ENCODE data around the gene DGKI.
"Not testable (repeated sequence)": the region's sequence is repeated elsewhere in the genome, so short reads cannot be mapped to it uniquely, and the experiment has no call there.

DGKI gene

DNA sequence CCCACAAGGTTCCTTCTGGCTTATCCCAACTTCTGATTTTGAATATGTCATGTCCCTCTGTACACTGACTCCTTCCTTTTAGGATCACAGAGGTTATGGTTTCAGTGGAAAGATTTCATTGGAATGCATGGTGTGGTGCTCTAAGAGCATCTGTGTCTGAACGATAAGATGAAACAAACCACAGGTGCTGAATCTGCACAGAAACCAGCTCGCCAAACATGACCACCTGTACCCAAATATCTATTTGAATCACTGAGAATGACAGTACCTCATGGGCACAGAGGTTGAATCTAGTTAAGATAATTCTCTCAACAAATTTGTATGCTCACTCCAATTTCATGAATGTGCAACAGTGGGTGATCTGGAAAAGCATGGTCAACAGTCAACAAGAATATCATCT, 105.3 kb downstream of the DGKI start:
- no peak for DNase-seq (ENCODE audit: low read depth in 2 of 2)

DNA sequence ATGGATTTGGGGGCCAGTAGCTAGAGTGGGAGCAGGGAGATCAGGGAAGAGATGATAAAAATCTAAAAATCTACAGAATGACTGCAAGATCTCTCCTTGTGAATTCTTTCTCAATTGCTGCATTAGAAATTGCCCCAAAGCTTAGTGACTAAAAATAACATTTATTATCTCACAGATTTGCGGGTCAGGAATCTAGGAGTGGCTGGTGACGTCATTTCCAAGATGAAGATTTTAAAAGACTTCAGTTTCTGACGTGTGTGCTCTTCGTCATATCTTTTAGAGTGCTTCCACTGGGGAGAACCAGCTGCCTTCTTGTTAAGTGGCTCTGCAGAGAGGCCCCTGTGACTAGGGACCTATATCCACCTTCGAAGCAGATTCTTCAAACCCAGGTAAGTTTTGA, 112.6 kb downstream of the DGKI start:
- no peak for DNase-seq (ENCODE audit: low read depth in 2 of 2)

DNA sequence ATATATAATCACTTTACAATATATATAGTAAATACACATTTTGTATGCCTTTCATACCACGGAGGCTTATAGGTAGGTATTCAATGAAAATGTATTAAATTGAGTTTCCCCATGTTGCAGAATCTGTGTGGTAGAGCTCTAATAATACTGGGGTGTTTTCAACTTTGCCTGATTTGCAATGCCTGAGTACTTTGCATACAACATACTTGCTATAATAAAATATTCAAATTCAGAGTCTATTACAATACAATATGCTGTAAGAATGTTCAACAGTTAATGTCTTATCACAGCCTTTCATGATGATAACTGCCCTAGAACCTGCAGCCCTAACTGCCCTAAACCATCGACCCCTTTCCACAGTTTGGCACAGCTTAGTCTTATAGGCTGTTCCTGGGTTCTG, 114.6 kb downstream of the DGKI start:
- DNase-seq (ENCODE audit: low read depth in 2 of 2), result no peak

DNA sequence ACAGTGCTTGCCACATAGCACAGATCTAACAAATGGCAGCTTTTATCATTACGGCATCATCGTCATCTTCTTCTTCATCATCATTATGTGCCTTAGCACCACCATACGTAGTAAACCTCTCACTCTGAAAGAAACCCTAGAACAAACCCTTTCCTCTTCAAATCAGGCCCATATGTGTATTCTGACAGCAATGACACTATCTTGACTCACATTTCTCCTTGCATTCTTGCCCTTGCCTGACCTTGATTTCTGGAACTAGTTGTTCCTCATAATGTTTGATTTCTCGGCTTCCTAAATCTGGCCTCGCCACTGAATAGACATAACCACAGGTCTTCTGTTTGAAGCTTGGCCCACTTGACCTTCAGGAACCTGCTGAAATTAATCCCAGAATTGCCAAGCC, 115.3 kb downstream of the DGKI start:
- DNase-seq (ENCODE audit: low read depth in 2 of 2), result no peak

DNA sequence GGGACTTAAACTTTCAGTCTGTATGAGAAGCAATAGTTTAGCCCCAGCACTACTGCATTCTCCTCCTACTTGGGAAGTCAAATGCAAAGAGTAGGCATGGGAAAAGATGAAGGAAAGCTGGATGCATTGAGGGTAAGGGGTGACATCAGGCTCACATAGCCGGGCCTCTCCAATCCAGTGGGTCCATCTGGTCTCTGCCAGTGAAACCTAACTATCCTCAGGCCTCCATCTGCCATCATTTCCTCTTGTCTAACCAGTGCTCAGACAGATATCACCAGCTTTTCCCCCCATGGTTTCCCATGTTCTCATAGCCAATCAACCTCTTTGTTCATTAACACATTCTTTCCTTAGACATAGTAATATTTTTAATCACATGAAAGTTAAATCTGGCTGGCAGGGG, 118.3 kb downstream of the DGKI start:
- no peak for DNase-seq (ENCODE audit: low read depth in 2 of 2)

DNA sequence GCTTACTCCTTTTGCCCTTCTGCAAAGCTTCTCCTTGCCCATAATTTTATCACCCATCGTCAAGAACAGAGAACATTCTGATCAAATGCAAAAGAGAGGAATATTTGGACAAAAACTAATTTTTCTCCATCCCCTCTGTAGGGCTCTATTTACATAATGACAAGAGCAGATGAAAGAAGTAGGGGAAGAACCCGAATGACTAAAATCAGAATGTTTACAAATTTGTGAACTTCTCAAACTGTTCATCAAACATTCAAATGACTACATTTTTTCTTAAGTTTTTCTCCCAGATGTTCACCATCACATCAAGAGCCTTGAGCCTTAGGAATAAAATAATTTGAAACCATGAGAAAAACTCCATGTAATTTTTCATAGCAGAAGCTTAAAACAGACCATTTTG, 119.4 kb downstream of the DGKI start:
- DNase-seq (ENCODE audit: low read depth in 2 of 2), result no peak

DNA sequence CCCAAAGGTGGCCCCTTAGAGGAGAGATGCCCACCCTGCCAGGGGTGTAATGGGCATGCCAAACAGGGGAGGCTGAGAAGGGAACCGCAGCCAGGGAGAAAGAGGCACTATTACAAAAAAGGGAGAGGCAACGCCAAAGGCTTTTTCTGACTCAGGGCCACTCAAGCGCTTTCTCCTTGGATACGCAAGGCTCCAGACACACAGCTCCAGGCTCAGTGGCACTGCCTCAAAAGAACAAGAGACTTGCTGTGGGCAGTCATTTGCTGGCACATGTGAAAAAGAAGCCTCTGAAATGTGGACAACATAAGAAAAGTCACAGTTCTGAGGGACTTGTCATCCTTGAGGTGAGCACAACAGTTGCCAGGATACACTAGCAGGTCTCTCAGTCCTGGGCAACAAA, 128.4 kb downstream of the DGKI start:
- no peak for DNase-seq (ENCODE audit: low read depth in 2 of 2)

DNA sequence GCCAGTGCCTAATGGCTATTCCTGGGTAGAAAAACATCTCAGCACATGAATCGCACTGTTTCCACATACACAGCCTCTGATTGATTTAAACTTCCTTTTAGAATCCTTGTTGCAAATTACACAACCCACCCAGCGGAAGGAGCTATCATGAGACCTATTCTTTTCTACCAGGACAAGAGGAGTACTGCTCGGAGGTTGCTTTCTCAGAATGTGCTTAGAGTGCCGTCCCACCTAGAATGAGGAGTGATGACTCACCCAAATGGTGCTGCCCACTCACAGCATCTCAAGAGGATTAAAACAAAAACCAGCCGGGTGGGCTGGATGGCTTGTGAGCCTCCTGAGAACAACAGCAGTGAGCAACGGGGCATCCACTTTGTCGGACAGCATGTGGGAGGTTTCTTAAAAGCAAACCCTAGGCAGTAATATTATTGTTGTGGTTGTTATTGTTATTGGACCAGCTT, 128.9 kb downstream of the DGKI start:
- DNase-seq (ENCODE audit: low read depth in 2 of 2), result no peak

DNA sequence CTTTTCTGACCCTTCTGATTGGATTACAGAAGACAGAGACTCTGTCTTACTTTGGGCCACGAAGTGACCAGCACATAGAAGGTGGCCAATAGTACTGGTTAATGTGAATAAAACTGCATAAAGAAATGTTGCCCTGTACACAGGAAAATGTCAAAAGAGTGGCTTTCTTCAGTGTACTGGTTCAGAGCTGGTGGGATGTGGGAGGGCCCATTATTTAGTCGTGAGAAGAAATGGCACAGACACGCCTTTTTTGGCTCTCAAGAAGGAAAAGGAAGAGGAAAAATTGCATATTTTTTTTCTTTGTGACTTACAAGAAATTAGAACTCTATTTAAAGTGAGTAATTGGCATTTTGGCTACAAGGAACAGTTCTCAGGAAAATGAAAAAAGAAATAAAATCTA, 129.7 kb downstream of the DGKI start:
- no peak for DNase-seq (ENCODE audit: low read depth in 2 of 2)

DNA sequence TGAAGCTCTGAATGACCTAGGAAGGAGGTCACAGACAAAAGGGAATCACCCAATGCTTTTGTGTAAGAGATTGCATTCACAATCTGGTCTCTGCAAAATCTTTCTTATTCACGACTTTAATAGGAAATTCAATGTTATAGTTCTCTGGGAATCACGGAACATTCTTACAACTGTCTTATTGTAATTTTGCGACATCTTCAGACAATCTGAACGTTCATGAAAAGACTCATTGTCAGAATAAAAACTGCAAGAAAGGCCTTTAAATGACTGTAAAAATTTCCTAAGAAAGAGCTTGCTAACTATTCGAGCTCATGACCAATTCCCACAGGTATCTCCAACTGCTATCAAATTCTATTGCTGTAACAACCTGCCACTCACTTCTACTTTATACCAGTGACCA, 130.7 kb downstream of the DGKI start:
- no peak for DNase-seq (ENCODE audit: low read depth in 2 of 2)

DNA sequence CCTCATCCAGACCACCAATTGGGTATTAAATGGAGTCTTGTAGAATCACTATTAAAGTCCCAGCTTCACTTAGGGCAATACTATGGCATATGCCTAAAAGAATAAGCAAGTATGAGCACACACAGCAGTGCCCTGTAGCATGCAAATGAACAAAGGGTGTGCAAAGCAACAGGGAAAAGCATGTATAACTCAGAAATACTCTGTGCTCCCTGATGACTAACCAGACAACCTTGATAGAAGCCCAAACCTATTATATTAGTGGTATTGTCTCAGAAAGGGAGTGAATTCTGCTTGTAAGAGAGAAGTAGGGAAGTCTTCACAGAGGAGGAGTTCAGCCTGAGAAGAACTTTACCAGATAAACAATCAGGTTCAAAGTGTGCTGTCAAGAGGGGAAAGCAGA, 131.2 kb downstream of the DGKI start:
- no peak for DNase-seq (ENCODE audit: low read depth in 2 of 2)

DNA sequence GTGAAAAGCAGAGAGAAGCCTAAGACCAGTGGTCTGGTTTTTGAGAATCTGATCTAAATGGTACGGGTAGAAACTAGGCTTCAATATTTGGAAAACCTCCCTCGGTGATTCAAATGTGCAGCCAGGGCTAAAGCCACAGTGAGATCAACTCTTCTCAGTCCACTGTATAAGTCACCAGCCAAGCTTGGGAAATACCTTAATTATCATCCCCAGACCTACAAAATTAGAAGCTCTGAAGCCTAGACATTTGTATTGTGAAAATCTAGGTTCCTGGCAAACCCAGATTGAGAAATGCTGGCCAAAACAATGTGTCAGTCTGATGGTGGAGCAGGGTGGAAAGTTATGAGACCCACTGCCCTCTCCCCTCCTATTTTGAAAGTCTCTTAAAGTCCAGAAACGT, 131.7 kb downstream of the DGKI start:
- DNase-seq (ENCODE audit: low read depth in 2 of 2), result no peak

DNA sequence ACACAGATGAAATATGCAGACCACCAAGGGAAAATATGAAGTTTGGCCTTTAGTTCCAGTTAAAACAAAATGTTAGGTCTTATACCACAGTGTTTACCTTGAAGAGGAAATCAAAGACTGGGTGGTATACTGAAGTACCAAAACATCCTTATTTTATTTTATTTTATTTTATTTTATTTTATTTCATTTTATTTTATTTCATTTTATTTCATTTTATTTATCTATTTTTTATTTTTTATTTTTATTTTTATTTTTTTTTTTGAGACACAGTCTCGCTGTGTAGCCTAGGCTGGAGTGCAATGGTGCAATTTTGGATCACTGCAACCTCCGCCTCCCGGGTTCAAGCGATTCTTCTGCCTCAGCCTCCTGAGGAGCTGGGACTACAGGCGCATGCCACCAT, 140.4 kb downstream of the DGKI start:
- not testable (repeated sequence) for DNase-seq (ENCODE audit: low read depth in 2 of 2)

DNA sequence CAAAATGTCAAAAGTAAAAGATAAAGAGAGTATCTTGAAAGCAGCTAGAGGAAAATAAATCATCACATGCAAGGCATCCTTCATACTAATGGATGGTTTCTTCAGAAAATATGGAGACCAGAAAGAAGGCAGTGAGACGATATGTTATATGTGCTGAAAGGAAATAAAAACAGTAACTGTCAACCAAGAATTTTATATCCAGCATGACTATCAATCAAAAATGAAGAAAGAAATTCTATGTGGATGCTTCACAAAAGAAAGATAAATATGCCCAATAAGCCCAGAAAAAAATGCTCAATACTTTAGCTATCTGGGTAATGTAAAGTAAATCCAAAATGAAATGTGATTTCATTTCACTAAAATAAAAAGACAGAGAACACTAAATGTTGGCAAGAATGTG, 142.1 kb downstream of the DGKI start:
- DNase-seq (ENCODE audit: low read depth in 2 of 2), result no peak

DNA sequence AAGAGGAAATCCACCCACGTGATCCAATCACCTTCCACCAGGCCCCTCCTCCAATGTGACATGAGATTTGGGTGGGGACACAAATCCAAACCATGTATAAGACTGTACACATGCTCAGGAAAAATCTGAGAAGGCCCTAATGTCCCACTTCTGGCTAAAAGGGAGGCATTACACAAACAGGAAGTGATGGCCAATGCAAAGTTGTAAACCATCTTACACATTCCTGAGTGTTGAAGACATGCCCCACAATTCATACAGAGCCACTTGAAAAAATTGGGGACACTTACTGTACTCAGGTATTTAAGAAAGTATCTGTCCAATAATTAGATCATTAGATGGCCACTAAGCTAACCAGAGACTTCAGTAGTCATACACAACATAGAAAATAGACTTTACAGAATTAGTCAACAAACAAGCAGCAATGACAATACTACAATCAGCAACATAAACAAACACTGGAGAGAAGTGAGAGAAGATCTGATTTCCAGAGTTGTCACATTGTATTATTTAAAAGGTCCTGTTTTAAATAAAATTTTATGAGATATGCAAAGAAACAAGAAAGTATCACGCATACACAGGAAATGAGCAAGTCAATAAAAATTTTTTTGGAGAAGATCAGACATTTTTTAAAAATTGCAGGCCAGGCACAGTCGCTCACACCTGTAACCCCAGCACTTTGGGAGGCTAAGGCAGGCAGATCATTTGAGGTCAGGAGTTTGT, 143.3 kb downstream of the DGKI start:
- no peak for DNase-seq (ENCODE audit: low read depth in 2 of 2)

DNA sequence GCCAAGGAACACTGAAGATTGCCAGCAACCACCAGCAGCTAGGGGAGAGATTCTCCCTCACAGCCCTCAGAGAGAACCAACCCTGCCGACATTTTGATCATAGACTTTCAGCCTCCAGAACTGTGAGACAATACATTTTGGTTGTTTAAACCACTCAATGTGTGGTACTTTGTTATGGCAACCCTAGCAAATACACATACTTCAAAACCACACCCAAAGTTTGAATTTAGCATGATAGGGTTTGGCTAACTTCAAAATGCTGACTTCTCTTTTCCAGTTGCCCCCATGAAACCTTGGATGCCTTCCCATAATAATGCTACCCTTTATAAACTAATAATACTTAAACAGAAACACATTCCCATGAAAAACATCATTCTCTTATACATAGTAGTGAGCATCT, 149.8 kb downstream of the DGKI start:
- no peak for DNase-seq (ENCODE audit: low read depth in 2 of 2)

DNA sequence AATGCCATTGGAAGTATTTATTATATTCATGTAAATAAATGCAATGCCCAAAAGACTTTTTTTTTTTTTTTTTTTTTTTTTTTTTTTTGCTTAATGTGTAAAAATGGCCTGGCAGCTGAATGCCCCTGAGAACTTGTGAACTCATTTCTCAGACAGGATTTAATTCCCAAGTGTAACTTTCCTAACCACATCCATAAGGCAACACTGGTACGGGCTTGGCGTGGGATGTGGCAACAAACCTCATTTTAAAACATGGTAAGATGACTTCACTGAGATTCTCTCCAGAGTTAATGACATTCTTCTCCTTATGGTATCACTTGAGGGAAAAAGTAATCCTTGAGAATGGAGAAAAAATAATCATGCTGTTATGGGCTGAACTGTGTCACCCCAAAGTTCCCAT, 150.4 kb downstream of the DGKI start:
- DNase-seq (ENCODE audit: low read depth in 2 of 2), result no peak

DNA sequence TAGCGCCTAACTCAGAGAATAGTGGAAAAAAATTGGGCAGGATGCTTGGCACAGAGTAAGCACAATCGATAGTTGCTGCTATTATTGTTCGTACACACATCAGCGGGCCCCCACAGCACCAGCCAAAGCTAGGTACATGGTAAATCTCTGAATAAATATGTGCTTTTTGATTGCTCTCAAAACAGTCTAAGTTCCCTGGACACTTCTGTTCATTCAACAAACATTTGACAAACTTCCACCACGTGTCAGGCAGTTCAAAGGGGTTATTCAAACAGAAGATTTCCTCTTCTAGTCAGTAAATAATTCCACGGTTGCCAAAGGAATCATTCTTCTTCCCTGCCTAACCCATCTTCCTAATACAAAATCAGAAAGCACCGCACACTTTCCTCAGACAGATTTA, 150.8 kb downstream of the DGKI start:
- no peak for DNase-seq (ENCODE audit: low read depth in 2 of 2)

DNA sequence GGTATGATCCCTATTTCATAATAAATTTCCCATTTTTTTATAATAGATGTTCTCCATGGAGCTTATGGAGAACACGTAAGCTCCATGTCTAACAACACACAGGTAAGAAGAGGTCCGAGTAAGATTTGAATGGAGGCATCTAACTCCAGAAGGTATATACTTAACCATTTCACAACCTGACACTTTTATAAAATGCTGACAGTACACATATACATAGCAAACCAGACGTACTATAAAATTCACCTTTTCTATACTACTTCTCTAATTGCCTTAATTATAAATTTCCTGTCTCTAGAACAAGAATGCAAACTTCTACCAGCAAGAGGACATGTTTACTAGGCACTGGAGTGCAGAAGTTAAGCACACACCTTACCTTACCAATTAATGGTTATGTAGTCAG, 151.3 kb downstream of the DGKI start:
- DNase-seq (ENCODE audit: low read depth in 2 of 2), result no peak

DNA sequence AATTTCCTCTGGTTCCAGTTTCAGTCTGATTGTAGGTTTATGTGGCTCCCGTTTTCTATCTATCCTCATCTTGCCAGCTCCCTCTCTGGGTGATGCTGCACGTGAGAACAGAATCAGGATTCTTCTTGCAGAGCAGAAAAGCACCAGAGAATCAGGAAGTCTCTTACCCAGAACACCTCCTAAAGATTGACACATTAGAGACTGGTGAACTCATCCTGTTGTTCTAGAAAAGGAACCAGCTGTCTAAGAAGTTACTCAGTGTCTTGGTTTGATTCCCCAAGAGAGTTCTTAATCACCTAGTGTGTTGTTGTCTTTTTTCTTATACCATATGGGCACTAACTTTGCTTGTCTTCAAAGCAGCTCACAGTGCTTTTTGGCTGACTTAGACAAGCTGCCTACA, 152.4 kb downstream of the DGKI start:
- DNase-seq (ENCODE audit: low read depth in 2 of 2), result no peak

DNA sequence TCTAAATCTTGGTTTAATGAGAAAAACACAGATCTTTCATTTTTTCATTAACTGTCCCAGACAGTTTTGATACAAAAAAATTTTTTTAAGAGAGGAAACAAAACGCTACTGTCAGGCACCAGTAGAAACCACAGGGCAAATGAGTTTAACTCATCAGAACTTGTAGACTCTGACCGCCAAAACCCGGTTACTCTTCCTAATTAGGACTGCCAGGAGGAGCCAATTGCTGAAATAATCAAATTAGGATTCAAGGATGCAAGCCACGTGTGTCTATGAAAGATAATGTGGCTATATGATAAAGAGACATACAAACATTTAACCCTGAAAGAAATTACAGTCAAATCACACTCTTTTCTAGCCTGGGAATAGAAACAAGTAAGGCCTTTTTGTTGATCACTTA, 154.4 kb downstream of the DGKI start:
- no peak for DNase-seq (ENCODE audit: low read depth in 2 of 2)

DNA sequence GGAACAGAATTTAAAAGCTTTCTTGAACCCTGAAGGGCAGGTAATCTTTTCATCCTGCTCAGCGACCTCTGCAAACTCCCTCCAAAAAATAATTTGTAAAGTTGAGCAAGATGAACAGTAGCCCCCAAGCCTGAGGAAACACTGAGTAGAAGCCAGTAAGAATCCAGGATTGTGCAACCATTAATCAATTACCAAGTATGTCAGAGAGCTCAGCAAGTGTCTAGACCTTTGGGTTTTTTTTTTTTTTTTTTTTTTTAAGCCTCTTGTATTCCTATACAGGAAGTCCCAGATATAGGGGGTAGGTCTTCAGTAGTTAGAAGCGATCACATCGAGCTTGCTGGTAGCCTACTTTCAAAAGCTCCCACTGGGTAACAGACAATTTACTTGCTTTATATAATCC, 155.2 kb downstream of the DGKI start:
- no peak for DNase-seq (ENCODE audit: low read depth in 2 of 2)

DNA sequence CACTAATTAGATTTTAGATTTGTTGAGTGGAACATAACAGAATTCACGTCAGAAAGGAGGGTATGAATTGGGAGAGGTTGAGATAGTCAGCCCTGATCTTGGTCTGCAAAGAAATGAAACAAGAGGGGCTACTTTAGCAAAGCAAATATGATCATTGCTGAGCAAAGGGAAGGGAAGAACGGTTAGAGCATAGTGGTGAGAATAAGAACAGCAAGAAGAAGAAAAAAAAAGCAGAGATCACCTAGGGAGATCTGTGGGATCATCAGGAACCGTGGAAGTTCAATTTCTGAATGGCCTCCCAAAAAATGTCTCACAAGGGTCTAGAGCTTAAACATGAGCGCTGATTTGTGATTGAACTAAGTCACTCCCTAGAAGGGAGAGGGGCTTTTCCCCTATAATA, 156.1 kb downstream of the DGKI start:
- DNase-seq (ENCODE audit: low read depth in 2 of 2), result no peak

DNA sequence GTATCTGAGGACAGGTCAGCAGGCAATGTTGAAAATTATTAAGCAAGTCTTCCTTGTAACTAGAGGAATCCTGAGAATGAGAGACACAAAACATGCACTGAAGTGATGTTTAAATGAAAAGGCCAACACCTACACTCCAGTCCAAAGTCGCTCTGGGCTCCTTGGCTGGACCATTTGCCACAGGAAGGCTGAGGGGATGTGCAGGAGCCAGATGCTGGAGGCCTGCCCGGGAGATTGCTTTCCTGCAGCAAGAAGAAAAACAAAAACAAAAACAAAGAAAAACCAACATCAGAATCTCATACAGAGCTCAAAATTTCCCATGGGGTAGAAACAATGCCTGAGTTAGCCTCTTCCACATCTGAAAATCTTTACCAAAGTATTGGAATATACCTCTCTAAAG, 157.0 kb downstream of the DGKI start:
- no peak for DNase-seq (ENCODE audit: low read depth in 2 of 2)

Data from stimulated activated CD8-positive, alpha-beta memory T cell treated with anti-CD3 and anti-CD28 coated beads, Interleukin-15, amount 100 ng/mL, for 4 hours (primary cell).